DND-41 (cell line): ENCODE data around the gene ABI2.

ENCODE experiments used
- ATAC-seq: fragments of 200-7000 bp; cut with Tn5 transposase; 3 replicates; pipeline ENCODE4 v1.9.1; 2021; ENCODE audit warnings: low read depth; ENCODE audit not compliant: insufficient read depth
- DNase-seq: peaks from one replicate; pipeline ENCODE4 v3.0.0-alpha.2; 2020
- H2AFZ ChIP-seq: 2 replicates; pipeline ENCODE4 v1.6.0; 2012; ENCODE audit warnings: low read depth, low read length
- H3K27ac ChIP-seq: 2 replicates; pipeline ENCODE4 v1.5.1; 2012; ENCODE audit warnings: low read length, inconsistent platforms
- H3K27me3 ChIP-seq: fragments of 200-600 bp; sonication (generic); 2 replicates; pipeline ENCODE4 v1.6.0; 2012; ENCODE audit warnings: low read length, mild to moderate bottlenecking, inconsistent platforms; ENCODE audit not compliant: insufficient read depth, poor library complexity
- H3K36me3 ChIP-seq: 2 replicates; pipeline ENCODE4 v1.5.1; 2012; ENCODE audit warnings: low read length, inconsistent platforms; ENCODE audit not compliant: insufficient read depth
- H3K4me1 ChIP-seq: 2 replicates; pipeline ENCODE4 v1.5.1; 2012; ENCODE audit warnings: mild to moderate bottlenecking, low read length; ENCODE audit not compliant: insufficient read depth
- H3K4me2 ChIP-seq: 2 replicates; pipeline ENCODE4 v1.6.0; 2012; ENCODE audit warnings: mild to moderate bottlenecking, moderate library complexity, low read length, inconsistent platforms; ENCODE audit not compliant: insufficient read depth
- H3K4me3 ChIP-seq, 2 experiments: fragments of 200-600 bp in 1 of 2; shearing (Covaris generic) in 1 of 2; 2 replicates each; pipeline ENCODE4 v1.5.1; 2012 to 2016; ENCODE audit warnings: inconsistent platforms in 2 of 2, low read length in 2 of 2, mild to moderate bottlenecking in 2 of 2, low read depth in 1 of 2, moderate library complexity in 1 of 2
- H3K79me2 ChIP-seq: 2 replicates; pipeline ENCODE4 v1.6.0; 2012; ENCODE audit warnings: low read length, inconsistent platforms; ENCODE audit not compliant: insufficient read depth
- H3K9ac ChIP-seq: 2 replicates; pipeline ENCODE4 v1.6.0; 2012; ENCODE audit warnings: low read depth, mild to moderate bottlenecking, inconsistent platforms, low read length, moderate library complexity
- H3K9me3 ChIP-seq: 2 replicates; pipeline ENCODE4 v1.5.1; 2012; ENCODE audit warnings: low read length, moderate library complexity, mild to moderate bottlenecking, inconsistent platforms; ENCODE audit not compliant: insufficient read depth, severe bottlenecking
- H4K20me1 ChIP-seq: 2 replicates; pipeline ENCODE4 v1.6.0; 2012; ENCODE audit warnings: low read length; ENCODE audit not compliant: insufficient read depth
- EZH2 ChIP-seq: IDR thresholded peaks from 3 replicates; pipeline ENCODE4 v1.6.1; 2012; ENCODE audit warnings: borderline replicate concordance, low read depth, mild to moderate bottlenecking, moderate library complexity, low read length, inconsistent platforms; ENCODE audit not compliant: severe bottlenecking
- TF ChIP-seq, protein P1 (sequence below): IDR thresholded peaks from 2 replicates; pipeline ENCODE4 v1.5.1; 2012; ENCODE audit warnings: borderline replicate concordance, low read length, moderate library complexity, mild to moderate bottlenecking; ENCODE audit not compliant: poor library complexity, severe bottlenecking; ENCODE audit errors: extremely low read depth

The ABI2 gene

GRCh38 chr2:203399031-203399430 is 70.8 kb downstream of the ABI2 start:
- Histone ChIP-seq H3K27me3 (no peaks in the 10 kb centered on the region), H3K4me2 (no peak overlapping the region), H2AFZ (no peak overlapping the region), H3K9me3 (no peaks in the 10 kb centered on the region), H3K79me2 (no peaks in the 10 kb centered on the region), H3K27ac (no peak overlapping the region), H4K20me1 (no peaks in the 10 kb centered on the region), H3K9ac (no peak overlapping the region), H3K4me3 (no peak overlapping the region), H3K4me1 (no peaks in the 10 kb centered on the region), H3K36me3 (peaks cover 57% of the 10 kb centered on the region)
- no peak for ATAC-seq
- TF ChIP-seq, protein P1, sequence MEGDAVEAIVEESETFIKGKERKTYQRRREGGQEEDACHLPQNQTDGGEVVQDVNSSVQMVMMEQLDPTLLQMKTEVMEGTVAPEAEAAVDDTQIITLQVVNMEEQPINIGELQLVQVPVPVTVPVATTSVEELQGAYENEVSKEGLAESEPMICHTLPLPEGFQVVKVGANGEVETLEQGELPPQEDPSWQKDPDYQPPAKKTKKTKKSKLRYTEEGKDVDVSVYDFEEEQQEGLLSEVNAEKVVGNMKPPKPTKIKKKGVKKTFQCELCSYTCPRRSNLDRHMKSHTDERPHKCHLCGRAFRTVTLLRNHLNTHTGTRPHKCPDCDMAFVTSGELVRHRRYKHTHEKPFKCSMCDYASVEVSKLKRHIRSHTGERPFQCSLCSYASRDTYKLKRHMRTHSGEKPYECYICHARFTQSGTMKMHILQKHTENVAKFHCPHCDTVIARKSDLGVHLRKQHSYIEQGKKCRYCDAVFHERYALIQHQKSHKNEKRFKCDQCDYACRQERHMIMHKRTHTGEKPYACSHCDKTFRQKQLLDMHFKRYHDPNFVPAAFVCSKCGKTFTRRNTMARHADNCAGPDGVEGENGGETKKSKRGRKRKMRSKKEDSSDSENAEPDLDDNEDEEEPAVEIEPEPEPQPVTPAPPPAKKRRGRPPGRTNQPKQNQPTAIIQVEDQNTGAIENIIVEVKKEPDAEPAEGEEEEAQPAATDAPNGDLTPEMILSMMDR = no peak
- no peak for TF ChIP-seq EZH2
- DNase-seq = no peak

- no peak for ATAC-seq
- H3K9ac ChIP-seq = no peak overlapping the region
- TF ChIP-seq, protein P1 = no peak
- no peak for TF ChIP-seq EZH2
- peaks cover 50% of the 10 kb centered on the region for H3K36me3 ChIP-seq
- H3K9me3 ChIP-seq = no peaks in the 10 kb centered on the region
- no peak for DNase-seq
- no peak overlapping the region for H3K4me3 ChIP-seq
- H2AFZ ChIP-seq = no peak overlapping the region
- no peak overlapping the region for H3K27ac ChIP-seq
- no peaks in the 10 kb centered on the region for H3K79me2 ChIP-seq
- H3K4me1 ChIP-seq = no peaks in the 10 kb centered on the region
- H3K27me3 ChIP-seq = no peaks in the 10 kb centered on the region
- H3K4me2 ChIP-seq = no peak overlapping the region
- no peaks in the 10 kb centered on the region for H4K20me1 ChIP-seq
Observed at GRCh38 chr2:203400805-203401585, 72.8 kb downstream of the ABI2 start.

DNA sequence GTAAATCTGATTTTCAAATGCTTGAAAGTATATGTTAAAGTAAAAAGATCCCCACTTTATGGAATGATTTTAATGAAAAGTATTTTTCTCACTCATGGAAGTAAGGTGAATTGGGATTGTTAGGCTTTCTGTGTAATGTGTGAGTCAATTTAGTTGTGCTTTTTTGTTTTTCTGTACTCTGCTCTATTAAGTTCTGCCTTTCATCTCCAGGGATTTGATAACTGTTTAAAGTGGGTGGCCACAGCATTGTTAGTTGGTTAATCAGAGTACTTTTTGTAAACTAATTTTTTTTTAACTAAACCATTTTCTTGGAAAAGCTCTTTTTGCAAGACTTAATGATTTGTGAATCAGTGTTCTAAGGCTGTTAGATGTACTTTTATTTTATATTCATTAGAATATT is 76.8 kb downstream of the ABI2 start:
- H3K36me3 ChIP-seq = peaks cover 69% of the 10 kb centered on the region
- H3K4me1 ChIP-seq = no peaks in the 10 kb centered on the region

More for the DNA sequence above, 76.8 kb downstream of the ABI2 start:
- H3K27me3 ChIP-seq = no peaks in the 10 kb centered on the region
- DNase-seq (no peak), ATAC-seq (no peak)
- no peak overlapping the region for H3K9ac ChIP-seq
- no peaks in the 10 kb centered on the region for H3K9me3 ChIP-seq
- TF ChIP-seq, protein P1 = no peak
- no peak for TF ChIP-seq EZH2
- H2AFZ ChIP-seq = no peak overlapping the region
- H3K27ac ChIP-seq = no peak overlapping the region
- H4K20me1 ChIP-seq = no peaks in the 10 kb centered on the region
- H3K4me2 ChIP-seq = no peak overlapping the region
- no peak overlapping the region for H3K4me3 ChIP-seq
- H3K79me2 ChIP-seq = no peaks in the 10 kb centered on the region
